ENCODE data around the gene PRPF8.
"Not testable (repeated sequence)": the region's sequence is repeated elsewhere in the genome, so short reads cannot be mapped to it uniquely, and the experiment has no call there.

PRPF8 gene

GRCh38 chr17:1716076-1716911 is 31.6 kb upstream of the PRPF8 start:
- FAIRE-seq = peak; percentile 99

GRCh38 chr17:1715803-1716075 is 31.1 kb upstream of the PRPF8 start:
- FAIRE-seq = no peak

- peak; percentile 48 for FAIRE-seq
Measured at GRCh38 chr17:1714980-1715802, 30.5 kb upstream of the PRPF8 start.

GRCh38 chr17:1714427-1714979 is 29.8 kb upstream of the PRPF8 start:
- FAIRE-seq = peak; percentile 90

GRCh38 chr17:1713878-1714426 is 29.3 kb upstream of the PRPF8 start:
- FAIRE-seq = peak; percentile 60

GRCh38 chr17:1713160-1713877 is 28.7 kb upstream of the PRPF8 start:
- no peak for FAIRE-seq

GRCh38 chr17:1712271-1712670 is 27.6 kb upstream of the PRPF8 start:
- no peak for FAIRE-seq

GRCh38 chr17:1711804-1712203 is 27.1 kb upstream of the PRPF8 start:
- FAIRE-seq = peak; percentile 31

GRCh38 chr17:1710807-1711553 is 26.3 kb upstream of the PRPF8 start:
- FAIRE-seq = no peak

GRCh38 chr17:1709971-1710806 is 25.5 kb upstream of the PRPF8 start, which contains the start of gene TLCD2:
TSS of gene TLCD2 (minus strand) at chr17:1710377. CDS start at chr17:1710242, 135 bp downstream.
- FAIRE-seq = no peak

- FAIRE-seq = no peak
Measured at GRCh38 chr17:1709403-1709951, 24.8 kb upstream of the PRPF8 start.

- FAIRE-seq = not testable (repeated sequence)
Measured at GRCh38 chr17:1708791-1709346, 24.2 kb upstream of the PRPF8 start.

- no peak for FAIRE-seq
Measured at GRCh38 chr17:1707107-1707506, 22.4 kb upstream of the PRPF8 start.

GRCh38 chr17:1705004-1705403 is 20.3 kb upstream of the PRPF8 start:
- FAIRE-seq = no peak

- no peak for FAIRE-seq
Measured at GRCh38 chr17:1703063-1703462, 18.4 kb upstream of the PRPF8 start.

GRCh38 chr17:1699891-1700290 is 15.2 kb upstream of the PRPF8 start:
- FAIRE-seq = not testable (repeated sequence)

GRCh38 chr17:1697681-1698080 is 13.0 kb upstream of the PRPF8 start:
- no peak for FAIRE-seq

GRCh38 chr17:1695365-1695764 is 10.7 kb upstream of the PRPF8 start:
- FAIRE-seq = no peak

- no peak for FAIRE-seq
Measured at GRCh38 chr17:1693339-1693738, 8.7 kb upstream of the PRPF8 start.

GRCh38 chr17:1690544-1691221 is 6.0 kb upstream of the PRPF8 start:
- FAIRE-seq = no peak
